ENCODE results near the gene UBE3B. TPM values are rescaled to one million over a fixed set of nuclear protein-coding genes. Genes with fewer than 3 reads are reported as not detected.

UBE3B gene
- total RNA-seq, 4 donors from 2014 or later, result 53.2 to 94.1 (median 61.6) TPM

- TF ChIP-seq, protein P1, sequence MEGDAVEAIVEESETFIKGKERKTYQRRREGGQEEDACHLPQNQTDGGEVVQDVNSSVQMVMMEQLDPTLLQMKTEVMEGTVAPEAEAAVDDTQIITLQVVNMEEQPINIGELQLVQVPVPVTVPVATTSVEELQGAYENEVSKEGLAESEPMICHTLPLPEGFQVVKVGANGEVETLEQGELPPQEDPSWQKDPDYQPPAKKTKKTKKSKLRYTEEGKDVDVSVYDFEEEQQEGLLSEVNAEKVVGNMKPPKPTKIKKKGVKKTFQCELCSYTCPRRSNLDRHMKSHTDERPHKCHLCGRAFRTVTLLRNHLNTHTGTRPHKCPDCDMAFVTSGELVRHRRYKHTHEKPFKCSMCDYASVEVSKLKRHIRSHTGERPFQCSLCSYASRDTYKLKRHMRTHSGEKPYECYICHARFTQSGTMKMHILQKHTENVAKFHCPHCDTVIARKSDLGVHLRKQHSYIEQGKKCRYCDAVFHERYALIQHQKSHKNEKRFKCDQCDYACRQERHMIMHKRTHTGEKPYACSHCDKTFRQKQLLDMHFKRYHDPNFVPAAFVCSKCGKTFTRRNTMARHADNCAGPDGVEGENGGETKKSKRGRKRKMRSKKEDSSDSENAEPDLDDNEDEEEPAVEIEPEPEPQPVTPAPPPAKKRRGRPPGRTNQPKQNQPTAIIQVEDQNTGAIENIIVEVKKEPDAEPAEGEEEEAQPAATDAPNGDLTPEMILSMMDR (IDR thresholded peaks at IDR 0.05), result no peak
- no peak for TF ChIP-seq POLR2A (IDR thresholded peaks at IDR 0.05)
- TF ChIP-seq EP300 (IDR thresholded peaks at IDR 0.05), result no peak
- no peak for TF ChIP-seq POLR2AphosphoS5 (IDR thresholded peaks at IDR 0.05)
- no peak for DNase-seq (ENCODE audit: low spot score in 2 of 2)
- no peaks in the 10 kb centered on the region for H3K27me3 ChIP-seq
- H3K27ac ChIP-seq, result no peak overlapping the region
- peaks cover 10% of the 10 kb centered on the region for H3K4me1 ChIP-seq
- no peaks in the 10 kb centered on the region for H3K9me3 ChIP-seq
- 82% methylated on average over 13 of the region's 16 CpGs for WGBS
- no peak overlapping the region for H3K4me3 ChIP-seq
- H3K36me3 ChIP-seq, result peaks cover 9% of the 10 kb centered on the region
Observed at GRCh38 chr12:109540526-109541412, 63.3 kb downstream of the UBE3B start.

DNA sequence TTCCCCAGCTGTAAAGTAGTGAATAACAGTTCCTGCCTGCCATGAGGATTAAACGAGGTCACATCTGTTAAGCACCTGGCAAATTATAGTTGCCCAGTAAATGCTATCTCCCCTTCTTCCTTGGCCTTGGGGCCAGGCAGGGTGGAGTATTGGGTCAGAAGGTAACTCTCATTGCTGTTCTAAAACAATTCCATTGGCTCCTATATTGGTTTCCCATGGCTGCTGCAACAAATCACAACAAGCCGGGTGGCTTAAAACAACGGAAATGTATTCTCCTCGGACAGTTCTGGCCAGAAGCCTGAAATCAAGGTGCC lies 63.9 kb downstream of the UBE3B start:
- Histone ChIP-seq H3K36me3 (peaks cover 4% of the 10 kb centered on the region), H3K27me3 (no peaks in the 10 kb centered on the region), H3K27ac (no peak overlapping the region), H3K4me1 (peaks cover 11% of the 10 kb centered on the region), H3K9me3 (no peaks in the 10 kb centered on the region), H3K4me3 (no peak overlapping the region)
- TF ChIP-seq, protein P1 (IDR thresholded peaks at IDR 0.05), result no peak
- TF ChIP-seq POLR2AphosphoS5 (IDR thresholded peaks at IDR 0.05) (no peak), EP300 (IDR thresholded peaks at IDR 0.05) (no peak), POLR2A (IDR thresholded peaks at IDR 0.05) (no peak)
- 66% methylated on average over 4 of the region's 4 CpGs for WGBS
- no peak for DNase-seq (ENCODE audit: low spot score in 2 of 2)

- H3K9me3 ChIP-seq, result no peaks in the 10 kb centered on the region
- no peaks in the 10 kb centered on the region for H3K36me3 ChIP-seq
- 88% methylated on average over 2 of the region's 2 CpGs for WGBS
- H3K27me3 ChIP-seq, result peaks cover 2% of the 10 kb centered on the region
- peaks cover 11% of the 10 kb centered on the region for H3K4me1 ChIP-seq
- H3K4me3 ChIP-seq, result no peak overlapping the region
- H3K27ac ChIP-seq, result no peak overlapping the region
- no peak for DNase-seq (ENCODE audit: low spot score in 2 of 2)
- TF ChIP-seq POLR2AphosphoS5 (IDR thresholded peaks at IDR 0.05) (no peak), POLR2A (IDR thresholded peaks at IDR 0.05) (no peak), EP300 (IDR thresholded peaks at IDR 0.05) (no peak)
- TF ChIP-seq, protein P1 (IDR thresholded peaks at IDR 0.05), result no peak
Observed at GRCh38 chr12:109542014-109542413, 64.6 kb downstream of the UBE3B start.

- no peak for DNase-seq (ENCODE audit: low spot score in 2 of 2)
- Histone ChIP-seq H3K4me1 (peaks cover 11% of the 10 kb centered on the region), H3K27me3 (peaks cover 11% of the 10 kb centered on the region), H3K36me3 (no peaks in the 10 kb centered on the region), H3K9me3 (no peaks in the 10 kb centered on the region), H3K27ac (no peak overlapping the region), H3K4me3 (no peak overlapping the region)
- TF ChIP-seq POLR2AphosphoS5 (IDR thresholded peaks at IDR 0.05) (no peak), EP300 (IDR thresholded peaks at IDR 0.05) (no peak), POLR2A (IDR thresholded peaks at IDR 0.05) (no peak)
- TF ChIP-seq, protein P1 (IDR thresholded peaks at IDR 0.05), result no peak
- 88% methylated on average over 6 of the region's 6 CpGs for WGBS
Observed at GRCh38 chr12:109542876-109543275, 65.4 kb downstream of the UBE3B start.

GRCh38 chr12:109544955-109545531 lies 67.6 kb downstream of the UBE3B start:
- no peak for DNase-seq (ENCODE audit: low spot score in 2 of 2)
- H3K9me3 ChIP-seq, result no peaks in the 10 kb centered on the region
- 10% methylated on average over 2 of the region's 7 CpGs for WGBS
- peaks cover 15% of the 10 kb centered on the region for H3K27me3 ChIP-seq
- no peaks in the 10 kb centered on the region for H3K36me3 ChIP-seq
- peaks cover 11% of the 10 kb centered on the region for H3K4me1 ChIP-seq
- TF ChIP-seq, protein P1 (IDR thresholded peaks at IDR 0.05), result no peak
- no peak for TF ChIP-seq POLR2AphosphoS5 (IDR thresholded peaks at IDR 0.05)
- no peak overlapping the region for H3K27ac ChIP-seq
- no peak overlapping the region for H3K4me3 ChIP-seq
